Common myeloid progenitor, CD34-positive (primary cell): ENCODE measurements around the gene THOC6.

Experiments
- CTCF ChIA-PET: fragments of 350-600 bp; sonication (Branson Sonifier 250); formaldehyde crosslinking; loops from one replicate; lab custom pipeline; 2021; ENCODE audit warnings: antibody characterized with exemption; lab: Charles Lee
- POLR2A ChIA-PET: fragments of 350-600 bp; sonication (Branson Sonifier 250); formaldehyde crosslinking; loops from one replicate; lab custom pipeline; 2021; ENCODE audit warnings: antibody characterized with exemption; lab: Charles Lee
- DNase-seq, 3 donors: peaks; one replicate each; pipeline versions ENCODE4 v3.0.0 to v3.0.0-alpha.2; 2013
- H3K27ac ChIP-seq, 2 experiments: 1 replicate in 1 of 2; 2 replicates in 1 of 2; pipeline ENCODE4 v1.7.0; 2013; ENCODE audit warnings: inconsistent platforms in 2 of 2, low read length in 2 of 2, mild to moderate bottlenecking in 2 of 2, low read depth in 1 of 2, moderate library complexity in 1 of 2; ENCODE audit not compliant: severe bottlenecking in 2 of 2, insufficient read depth in 1 of 2, poor library complexity in 1 of 2
- H3K27me3 ChIP-seq, 5 experiments: replicated peaks in 2 of 5; 1 replicate in 3 of 5; 2 replicates in 2 of 5; pipeline versions ENCODE4 v1.6.1 to v1.7.0; 2013; ENCODE audit warnings: low read length in 4 of 5, mild to moderate bottlenecking in 2 of 5, moderate library complexity in 2 of 5, inconsistent platforms in 1 of 5; ENCODE audit not compliant: insufficient read depth in 5 of 5, control insufficient read depth in 4 of 5
- H3K36me3 ChIP-seq, 4 experiments: 1 replicate in 2 of 4; 2 replicates in 2 of 4; pipeline versions ENCODE4 v1.6.1 to v1.7.0; 2013; ENCODE audit warnings: low read length in 3 of 4, control low read depth in 1 of 4, mild to moderate bottlenecking in 1 of 4; ENCODE audit not compliant: control insufficient read depth in 4 of 4, insufficient read depth in 4 of 4
- H3K4me1 ChIP-seq, 4 experiments: 1 replicate in 3 of 4; 2 replicates in 1 of 4; pipeline versions ENCODE4 v1.6.1 to v1.7.1; 2013; ENCODE audit warnings: low read length in 3 of 4, mild to moderate bottlenecking in 3 of 4, control low read depth in 1 of 4, inconsistent platforms in 1 of 4, moderate library complexity in 1 of 4; ENCODE audit not compliant: control insufficient read depth in 4 of 4, insufficient read depth in 4 of 4; ENCODE audit errors: control extremely low read depth in 1 of 4
- H3K4me3 ChIP-seq, 7 experiments: 1 replicate in 4 of 7; 2 replicates in 3 of 7; pipeline versions ENCODE4 v1.5.1 to v1.7.0; 2013; ENCODE audit warnings: mild to moderate bottlenecking in 7 of 7, low read length in 6 of 7, moderate library complexity in 6 of 7, inconsistent platforms in 2 of 7, low read depth in 2 of 7, control low read depth in 1 of 7; ENCODE audit not compliant: insufficient read depth in 4 of 7, control insufficient read depth in 1 of 7; ENCODE audit errors: extremely low read depth in 1 of 7
- H3K9me3 ChIP-seq, 5 experiments: 1 replicate in 4 of 5; 2 replicates in 1 of 5; pipeline versions ENCODE4 v1.6.1 to v1.7.1; 2013; ENCODE audit warnings: low read length in 4 of 5, mild to moderate bottlenecking in 2 of 5, inconsistent platforms in 1 of 5, low read depth in 1 of 5, moderate library complexity in 1 of 5; ENCODE audit not compliant: control insufficient read depth in 4 of 5, insufficient read depth in 2 of 5; ENCODE audit errors: control extremely low read depth in 1 of 5
- WGBS: methylation state at CpG from one replicate; pipeline ENCODE4 v1.1.5; 2013; ENCODE audit not compliant: insufficient coverage; 5-methylcytosine and 5-hydroxymethylcytosine counted together

Gene THOC6

DNA sequence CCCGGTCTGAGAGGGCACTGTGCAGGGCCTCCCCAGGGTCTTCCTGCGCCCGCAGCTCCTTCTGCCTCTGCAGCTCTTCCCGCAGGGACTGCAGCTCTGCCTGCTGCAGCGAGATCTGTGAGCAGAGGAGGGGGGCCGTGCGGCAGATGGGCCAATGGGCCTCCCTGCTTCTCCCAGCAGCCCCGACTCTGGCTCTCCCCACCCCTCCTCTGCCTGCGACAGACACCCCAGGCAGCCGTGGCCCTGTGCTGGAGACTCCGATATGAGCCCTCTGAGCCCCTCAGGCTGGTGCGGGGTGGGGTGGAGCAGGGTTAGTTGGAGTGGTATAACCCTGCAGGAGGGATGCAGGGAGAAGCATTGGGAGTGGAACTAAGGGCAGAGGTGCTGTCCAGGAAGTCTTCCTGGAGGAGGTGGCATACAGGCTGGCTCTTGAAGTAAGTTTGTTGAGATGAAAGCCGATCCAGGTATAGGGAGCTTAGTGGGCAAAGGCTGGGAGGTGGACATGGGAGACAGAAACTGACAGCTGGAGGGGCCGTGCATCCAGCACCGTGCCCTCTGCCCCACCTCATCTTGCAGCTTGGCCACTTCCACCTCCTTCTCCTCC lies 5.0 kb downstream of the THOC6 start:
- POLR2A ChIA-PET = interaction anchor here (0.8 to 1.6 kb wide), 4 partner anchors 8 to 1387 kb away, joined by 3 to 7 read pairs (median 4); no protein-coding TSS in a partner anchor
- H3K27me3 ChIP-seq = peaks cover 0 to 54% (median 31%) of the 10 kb centered on the region in 5 experiments
- no peak for DNase-seq

DNA sequence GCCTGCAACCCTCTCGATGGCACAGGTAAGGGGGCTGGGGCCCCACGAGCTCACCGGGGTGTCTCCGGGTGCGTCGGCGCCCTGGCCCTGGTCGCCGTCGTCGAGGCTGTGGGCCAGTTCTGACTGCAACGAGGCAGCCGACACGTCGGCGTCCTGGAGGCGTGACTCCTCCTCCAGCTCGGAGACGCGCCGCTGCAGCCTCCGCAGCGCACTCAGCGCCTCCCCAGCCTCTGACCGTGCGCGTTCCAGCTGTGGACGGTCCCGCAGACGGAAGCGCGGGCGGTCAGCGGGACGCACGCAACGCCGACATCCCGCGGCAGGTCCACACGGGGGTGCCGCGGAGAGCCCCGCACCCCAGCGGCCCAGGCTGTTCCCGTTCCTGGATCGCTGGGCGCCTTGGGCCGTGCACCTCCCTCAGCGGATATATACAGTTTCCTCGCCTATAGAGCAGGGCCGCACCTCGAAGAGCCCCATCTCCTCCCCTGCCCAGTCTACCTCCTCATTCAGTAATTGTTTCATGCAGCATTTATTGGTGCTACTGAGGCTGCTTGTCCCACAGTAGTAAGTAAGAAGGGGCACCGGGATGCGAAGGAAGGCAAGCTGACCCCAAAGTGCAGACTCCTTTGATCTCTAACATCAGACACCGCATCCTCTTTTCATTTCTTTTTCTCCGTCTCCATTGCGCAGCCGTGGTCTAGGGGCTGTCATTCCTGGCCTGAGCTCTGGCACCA lies 5.8 kb downstream of the THOC6 start:
- ChIA-PET POLR2A (interaction anchor here (1.5 kb wide), 1 partner anchor 9 kb away, joined by 3 read pairs; no protein-coding TSS in a partner anchor), CTCF (interaction anchor here (1.1 to 12.5 kb wide), 13 partner anchors 9 to 99 kb away, joined by 3 to 197 read pairs (median 16); partner anchors contain the start of genes BICDL2, CLDN6, HCFC1R1 and MMP25)
- H3K4me3 ChIP-seq = peak overlapping the region in 3 of 7 experiments; percentile 1 to 54 (median 6)
- 12% methylated on average over 59 of the region's 59 CpGs for WGBS
- H3K9me3 ChIP-seq = no peaks in the 10 kb centered on the region
- DNase-seq = no peak
- H3K27me3 ChIP-seq = peaks cover 0 to 62% (median 36%) of the 10 kb centered on the region in 5 experiments
- H3K36me3 ChIP-seq = peaks cover 5 to 22% (median 19%) of the 10 kb centered on the region in 4 experiments
- H3K4me1 ChIP-seq = peaks cover 0 to 22% (median 21%) of the 10 kb centered on the region in 4 experiments
- no peak overlapping the region for H3K27ac ChIP-seq

More for the DNA sequence above, 5.0 kb downstream of the THOC6 start:
- no peaks in the 10 kb centered on the region for H3K9me3 ChIP-seq
- H3K4me3 ChIP-seq = no peak overlapping the region
- CTCF ChIA-PET = interaction anchor here (0.6 to 12.5 kb wide), 20 partner anchors 8 to 1109 kb away, joined by 3 to 197 read pairs (median 6); partner anchors contain the start of genes BICDL2, CLDN6, CLDN9 and HCFC1R1
- H3K4me1 ChIP-seq = peaks cover 0 to 25% (median 23%) of the 10 kb centered on the region in 4 experiments
- WGBS = 41% methylated on average over 12 of the region's 15 CpGs
- peaks cover 5 to 22% (median 19%) of the 10 kb centered on the region in 4 experiments for H3K36me3 ChIP-seq
- H3K27ac ChIP-seq = no peak overlapping the region

- ChIA-PET CTCF (interaction anchor here (0.8 to 12.5 kb wide), 16 partner anchors 10 to 131 kb away, joined by 3 to 197 read pairs (median 12); partner anchors contain the start of genes BICDL2, CLDN6, HCFC1R1 and MMP25), POLR2A (interaction anchor here (1.5 kb wide), 1 partner anchor 10 kb away, joined by 3 read pairs; no protein-coding TSS in a partner anchor)
- 82% methylated on average over 30 of the region's 33 CpGs for WGBS
- Histone ChIP-seq H3K27ac (no peak overlapping the region), H3K27me3 (peaks cover 0 to 70% (median 39%) of the 10 kb centered on the region in 5 experiments), H3K36me3 (peaks cover 5 to 20% (median 18%) of the 10 kb centered on the region in 4 experiments), H3K9me3 (no peaks in the 10 kb centered on the region), H3K4me1 (peaks cover 0 to 24% (median 21%) of the 10 kb centered on the region in 4 experiments), H3K4me3 (no peak overlapping the region)
- DNase-seq = no peak
Observed at GRCh38 chr16:3030222-3031212, 6.7 kb downstream of the THOC6 start.

GRCh38 chr16:3032624-3033023 lies 8.8 kb downstream of the THOC6 start:
- ChIA-PET POLR2A (no interaction called here), CTCF (interaction anchor here (1.1 to 12.5 kb wide), 12 partner anchors 9 to 434 kb away, joined by 3 to 197 read pairs (median 22); partner anchors contain the start of genes BICDL2, CLDN6, HCFC1R1 and MMP25)
- Histone ChIP-seq H3K4me1 (peaks cover 0 to 33% (median 24%) of the 10 kb centered on the region in 4 experiments), H3K9me3 (no peaks in the 10 kb centered on the region), H3K4me3 (no peak overlapping the region), H3K27me3 (peaks cover 3 to 91% (median 47%) of the 10 kb centered on the region in 5 experiments), H3K27ac (no peak overlapping the region), H3K36me3 (no peaks in the 10 kb centered on the region)
- no peak for DNase-seq
- WGBS = 48% methylated on average over 4 of the region's 7 CpGs

- no peak for DNase-seq
- ChIA-PET POLR2A (no interaction called here), CTCF (interaction anchor here (1.0 to 12.5 kb wide), 9 partner anchors 6 to 99 kb away, joined by 3 to 197 read pairs (median 87); partner anchors contain the start of genes BICDL2, CLDN6, HCFC1R1 and MMP25)
- no peaks in the 10 kb centered on the region for H3K9me3 ChIP-seq
- peaks cover 0 to 13% (median 3%) of the 10 kb centered on the region in 4 experiments for H3K4me1 ChIP-seq
- no peak overlapping the region for H3K27ac ChIP-seq
- no peaks in the 10 kb centered on the region for H3K36me3 ChIP-seq
- WGBS = 39% methylated on average over 18 of the region's 19 CpGs
- H3K4me3 ChIP-seq = no peak overlapping the region
- peaks cover 7 to 98% (median 47%) of the 10 kb centered on the region in 5 experiments for H3K27me3 ChIP-seq
Observed at GRCh38 chr16:3035289-3035971, 11.6 kb downstream of the THOC6 start.
